ENCODE data around the gene CD8B2.
A peak's percentile ranks its signal among the peaks of the same experiment; 100 is the strongest.
"Not testable (repeated sequence)": the region's sequence is repeated elsewhere in the genome, so short reads cannot be mapped to it uniquely, and the experiment has no call there.

CD8B2 gene

DNA sequence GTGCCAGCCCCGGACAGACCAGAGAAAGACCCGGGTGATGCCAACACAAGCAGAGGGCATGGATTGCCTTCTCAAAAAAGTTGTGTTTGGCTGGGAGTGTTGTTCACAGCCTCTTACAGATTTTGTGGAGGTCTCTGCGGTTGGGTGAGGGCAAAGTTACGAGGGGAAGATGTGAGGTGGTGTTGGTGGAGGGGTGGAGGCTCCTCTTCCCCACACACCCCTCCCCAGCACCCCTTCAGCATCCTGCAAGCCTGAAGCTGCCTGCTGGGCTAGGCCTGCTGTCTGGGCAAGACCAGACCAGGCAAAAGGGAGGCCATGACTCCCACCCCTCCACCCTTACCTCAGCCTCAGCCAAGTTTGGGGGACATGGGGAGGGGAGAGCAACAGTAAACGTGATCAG lies 26.2 kb downstream of the CD8B2 start:
- not testable (repeated sequence) for DNase-seq

DNA sequence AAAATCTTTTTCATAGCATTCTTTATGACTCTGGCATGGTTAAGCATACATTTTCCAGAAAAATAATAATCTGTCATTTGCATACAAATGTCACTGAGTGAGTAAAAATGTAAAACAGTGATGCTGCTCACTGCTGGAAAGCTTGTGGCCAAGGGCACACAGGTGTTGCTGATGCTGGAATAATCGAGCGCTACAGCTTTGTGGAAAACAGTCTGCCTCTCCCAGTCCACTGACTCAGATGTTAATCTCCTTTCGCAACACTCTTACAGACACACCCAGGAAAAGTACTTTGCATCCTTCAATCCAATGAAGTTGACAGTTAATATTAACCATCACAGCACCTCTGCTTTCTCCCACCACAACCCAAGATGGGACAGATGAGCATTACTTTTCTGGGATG lies 27.7 kb downstream of the CD8B2 start:
- DNase-seq: not testable (repeated sequence)

GRCh38 chr2:106516436-106516835 lies 29.3 kb downstream of the CD8B2 start:
- DNase-seq: no peak

- DNase-seq: no peak
Observed at GRCh38 chr2:106516864-106517263, 29.7 kb downstream of the CD8B2 start.

DNA sequence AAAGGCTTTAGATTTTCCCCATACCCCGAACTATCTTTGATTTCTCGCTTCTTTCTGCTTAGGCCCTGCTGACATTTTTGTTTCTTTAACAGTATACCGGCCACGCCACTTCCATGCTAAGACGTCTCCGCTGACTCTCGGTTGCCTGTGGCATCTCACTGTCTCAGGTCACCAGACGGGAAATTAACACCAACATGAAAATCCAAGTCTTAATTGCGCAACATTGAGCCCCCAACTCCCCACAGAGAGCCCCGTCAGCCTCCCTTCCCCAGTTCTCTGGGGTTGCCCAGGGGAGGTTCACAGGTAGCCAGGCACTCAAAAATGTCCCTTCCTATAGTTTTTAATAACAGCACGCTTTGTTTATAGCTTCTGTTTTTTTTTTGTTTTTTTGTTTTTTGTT lies 30.2 kb downstream of the CD8B2 start:
- DNase-seq: no peak

GRCh38 chr2:106519767-106520166 lies 32.6 kb downstream of the CD8B2 start:
- no peak for DNase-seq

DNA sequence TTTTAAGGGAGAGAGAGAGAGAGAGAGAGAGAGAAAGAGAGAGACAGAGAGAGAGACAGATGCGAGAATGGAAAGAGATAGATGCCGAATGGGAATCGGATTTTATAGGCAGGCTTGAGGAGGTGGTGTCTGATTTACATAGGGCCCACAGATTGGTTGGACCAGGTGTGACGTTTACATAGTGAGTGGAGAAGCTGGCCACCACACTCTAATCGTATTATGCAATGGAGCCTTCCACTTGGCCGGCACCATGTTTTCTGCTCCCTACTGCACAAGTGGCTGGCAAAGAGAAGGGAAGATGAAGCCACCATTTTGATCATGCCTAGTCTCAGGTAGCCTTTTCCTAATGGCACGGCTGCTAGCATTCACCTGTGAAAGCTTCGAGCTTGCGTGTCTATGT lies 33.9 kb downstream of the CD8B2 start:
- DNase-seq: no peak

- DNase-seq: no peak
Observed at GRCh38 chr2:106523976-106524665, 37.0 kb downstream of the CD8B2 start.

DNA sequence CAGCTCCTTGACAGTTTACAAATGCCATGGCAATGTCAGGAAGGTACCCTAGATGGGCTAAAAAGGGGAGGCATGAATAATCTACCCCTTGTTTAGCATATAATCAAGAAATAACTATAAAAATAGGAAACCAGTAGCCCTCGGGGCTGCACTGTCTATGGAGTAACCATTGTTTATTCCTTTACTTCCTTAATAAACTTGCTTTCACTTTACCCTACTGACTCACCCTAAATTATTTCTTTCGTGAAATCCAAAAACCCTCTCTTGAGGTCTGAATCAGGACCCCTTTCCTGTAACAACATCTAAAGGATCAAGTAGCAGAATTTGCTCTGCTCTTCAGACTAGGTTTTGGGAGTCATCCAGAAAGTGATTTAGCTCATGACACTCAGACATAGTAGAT lies 43.7 kb downstream of the CD8B2 start:
- no peak for DNase-seq

GRCh38 chr2:106531676-106532214 lies 44.6 kb downstream of the CD8B2 start:
- no peak for DNase-seq

GRCh38 chr2:106532236-106532635 lies 45.1 kb downstream of the CD8B2 start:
- DNase-seq: no peak

GRCh38 chr2:106534471-106534870 lies 47.3 kb downstream of the CD8B2 start:
- no peak for DNase-seq

- DNase-seq: no peak
Observed at GRCh38 chr2:106536490-106536889, 49.3 kb downstream of the CD8B2 start.

DNA sequence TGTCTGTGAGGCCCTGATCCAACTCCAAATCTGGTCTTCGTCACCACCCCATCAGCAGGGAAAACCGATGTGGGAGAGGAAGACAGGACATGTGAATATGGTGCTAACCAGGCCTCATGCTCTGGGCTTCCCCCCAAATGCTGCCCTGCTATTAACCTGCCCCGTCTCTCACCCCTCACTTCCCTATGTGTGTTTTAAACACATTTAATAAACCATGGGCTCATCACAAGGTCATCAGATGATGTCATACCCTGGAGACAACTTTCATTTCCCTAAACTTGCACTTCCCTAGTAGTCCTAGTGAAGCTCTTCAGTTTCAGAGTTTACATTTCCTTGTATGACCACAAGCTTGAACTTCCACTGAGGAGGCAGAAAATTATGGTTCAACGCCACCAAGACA lies 49.9 kb downstream of the CD8B2 start:
- DNase-seq: no peak

DNA sequence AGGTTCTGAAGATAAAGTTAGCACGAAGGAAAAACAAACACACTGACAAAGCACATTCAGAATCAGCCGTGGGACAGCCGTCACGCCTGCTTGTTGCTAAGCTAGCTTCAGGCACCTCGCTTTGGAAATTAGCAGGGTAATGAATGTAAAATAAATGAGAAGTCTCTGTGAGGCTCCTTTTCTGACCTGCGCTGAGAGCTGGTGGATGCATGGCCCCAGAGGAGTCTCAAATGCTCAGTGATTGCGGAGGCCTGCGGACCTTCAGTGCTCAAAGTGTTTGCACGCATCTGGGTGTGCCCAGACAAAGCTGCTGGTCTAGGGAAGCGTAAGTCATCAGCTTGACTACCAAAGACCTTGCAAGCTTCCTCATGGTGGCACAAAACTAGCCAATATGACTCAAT lies 50.6 kb downstream of the CD8B2 start:
- DNase-seq: no peak

DNA sequence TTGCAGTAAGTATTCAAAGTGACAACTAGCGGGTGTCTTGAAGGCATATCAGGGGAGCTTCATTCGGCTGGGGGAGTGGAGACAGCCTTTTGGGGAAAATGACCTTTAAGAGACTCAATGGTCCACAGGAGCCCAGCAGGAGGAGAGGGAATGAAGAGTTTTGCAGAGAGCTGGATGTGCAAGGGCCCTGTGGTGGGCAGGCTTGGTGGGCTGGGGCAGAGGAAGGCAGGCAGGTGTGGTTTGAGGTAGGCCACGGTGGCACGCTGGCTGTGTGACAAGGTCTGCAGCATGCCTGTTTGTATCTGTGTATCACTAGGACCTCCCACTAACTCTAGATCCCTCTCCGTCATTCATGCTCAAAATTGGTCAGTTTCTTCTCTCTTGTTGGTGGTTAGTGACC lies 53.7 kb downstream of the CD8B2 start:
- DNase-seq: no peak

DNA sequence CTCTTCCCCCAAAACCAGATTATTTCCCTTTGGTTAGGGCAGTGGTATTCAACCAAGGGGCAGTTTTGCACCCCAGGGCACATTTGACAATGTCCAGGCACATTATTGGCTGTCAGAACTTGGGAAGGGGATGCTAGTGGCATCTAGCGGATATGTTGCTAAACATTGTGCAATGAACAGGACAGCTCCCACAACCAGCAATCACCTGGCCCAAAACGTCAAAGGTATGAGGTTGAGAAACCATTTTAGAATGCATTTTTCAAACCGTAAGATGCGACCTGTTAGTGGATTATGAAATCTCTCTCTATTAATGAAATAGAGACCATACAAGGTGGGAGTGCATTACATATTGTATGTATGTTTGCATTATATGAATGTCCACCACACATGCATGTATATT lies 54.2 kb downstream of the CD8B2 start:
- no peak for DNase-seq

DNA sequence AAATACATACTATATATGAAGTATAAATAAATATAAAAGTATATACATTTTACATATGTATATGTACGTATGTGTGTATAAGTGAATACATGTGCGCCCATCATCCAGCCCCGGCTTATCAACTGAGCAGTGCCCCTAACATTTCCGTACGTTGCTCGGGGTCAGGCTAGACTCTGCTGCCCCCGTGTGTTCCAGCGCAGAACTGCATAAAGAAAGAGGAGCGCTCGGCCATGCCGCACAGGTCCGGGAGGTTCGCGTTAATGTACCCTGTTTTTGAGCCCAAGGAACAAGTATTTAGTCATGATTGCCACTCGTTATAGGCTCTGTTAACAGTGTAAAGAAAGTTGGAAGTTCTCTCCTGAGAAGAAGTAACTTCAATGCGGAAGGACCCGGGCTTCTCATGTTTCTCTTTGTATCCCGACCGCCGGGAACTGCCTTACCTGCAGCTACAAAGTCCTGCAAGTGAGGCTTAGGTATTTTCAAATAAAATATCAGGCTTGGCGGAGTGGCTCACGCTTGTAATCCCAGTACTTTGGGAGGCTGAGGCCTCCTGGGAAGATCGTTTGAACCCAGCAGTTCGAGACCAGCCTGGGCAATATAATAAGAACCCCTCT lies 55.7 kb downstream of the CD8B2 start:
- DNase-seq: peak; percentile 54

DNA sequence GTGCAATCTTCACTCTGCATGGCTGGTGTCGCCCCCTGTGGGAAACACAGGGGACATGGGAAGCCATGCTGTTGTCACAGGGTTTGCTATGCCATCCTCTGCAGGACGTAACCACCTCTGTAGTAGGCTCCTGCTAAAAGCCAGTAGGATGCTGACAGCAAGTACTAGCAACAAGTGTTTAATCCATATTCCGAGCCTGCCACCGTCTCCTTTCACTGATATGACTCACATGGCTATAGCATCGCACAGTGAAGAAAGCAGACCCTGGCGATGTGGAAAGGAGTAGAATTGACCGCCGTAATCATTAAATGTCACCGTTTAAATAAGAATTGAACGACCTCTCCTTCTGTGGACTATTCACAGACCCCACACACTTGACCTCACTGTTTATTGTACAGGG lies 57.8 kb downstream of the CD8B2 start:
- no peak for DNase-seq

GRCh38 chr2:106546391-106546990 lies 59.3 kb downstream of the CD8B2 start:
- DNase-seq: no peak

GRCh38 chr2:106547164-106547903 lies 60.2 kb downstream of the CD8B2 start:
- no peak for DNase-seq

GRCh38 chr2:106551417-106552130 lies 64.4 kb downstream of the CD8B2 start:
- no peak for DNase-seq

DNA sequence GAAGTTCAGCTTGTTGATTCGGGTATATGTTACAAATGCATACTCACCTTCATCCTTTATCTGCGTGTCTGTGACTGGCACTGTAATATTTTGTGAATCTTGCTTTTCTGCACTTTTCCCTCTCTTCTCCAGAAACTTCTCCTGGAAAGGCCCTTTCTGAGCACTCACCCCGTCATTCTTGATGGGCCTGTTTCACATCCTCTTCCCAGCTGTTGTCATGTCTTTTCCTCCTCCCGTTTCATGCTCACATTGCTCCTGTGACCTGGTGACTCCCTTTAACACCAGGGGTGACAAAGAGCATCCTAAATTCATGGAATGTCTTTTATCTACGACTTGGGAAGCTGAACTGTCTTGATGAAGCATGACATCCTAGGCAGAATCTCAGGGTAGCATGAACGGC lies 65.8 kb downstream of the CD8B2 start:
- DNase-seq: no peak
